ENCODE data around the gene MAP4K4.

The MAP4K4 gene

DNA sequence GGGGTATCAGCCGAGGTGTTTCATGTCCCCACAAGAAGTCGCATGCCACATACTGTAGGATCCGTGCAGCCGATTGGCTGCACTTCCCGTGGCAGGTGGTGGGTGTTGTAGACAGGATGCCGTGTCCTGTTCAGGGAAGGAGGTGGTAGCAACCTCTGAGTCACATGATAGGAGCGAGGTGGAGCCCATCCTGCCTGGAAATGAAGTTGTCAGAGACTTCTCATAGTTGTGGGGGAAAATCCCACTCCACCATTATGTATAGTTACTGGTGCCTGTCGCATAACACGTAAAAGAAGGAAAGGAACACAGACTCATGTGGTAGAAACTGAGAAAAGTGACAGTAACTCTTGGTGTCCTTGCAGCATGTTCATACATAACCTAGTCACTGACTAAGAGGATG, 202.9 kb downstream of the MAP4K4 start:
- TF ChIP-seq GATA3 (IDR thresholded peaks at IDR 0.05; ENCODE audit: low read depth, low read length) (no peak), GATA2 (IDR thresholded peaks at IDR 0.05; ENCODE audit: low read depth, low read length) (no peak)

GRCh38 chr2:101901241-101901640, 203.7 kb downstream of the MAP4K4 start:
- no peak for TF ChIP-seq GATA2 (IDR thresholded peaks at IDR 0.05; ENCODE audit: low read depth, low read length)
- TF ChIP-seq GATA3 (IDR thresholded peaks at IDR 0.05; ENCODE audit: low read depth, low read length): no peak

GRCh38 chr2:101902169-101902568, 204.7 kb downstream of the MAP4K4 start:
- no peak for TF ChIP-seq GATA3 (IDR thresholded peaks at IDR 0.05; ENCODE audit: low read depth, low read length)
- no peak for TF ChIP-seq GATA2 (IDR thresholded peaks at IDR 0.05; ENCODE audit: low read depth, low read length)

GRCh38 chr2:101904916-101905315, 207.4 kb downstream of the MAP4K4 start:
- no peak for TF ChIP-seq GATA2 (IDR thresholded peaks at IDR 0.05; ENCODE audit: low read depth, low read length)
- TF ChIP-seq GATA3 (IDR thresholded peaks at IDR 0.05; ENCODE audit: low read depth, low read length): no peak

DNA sequence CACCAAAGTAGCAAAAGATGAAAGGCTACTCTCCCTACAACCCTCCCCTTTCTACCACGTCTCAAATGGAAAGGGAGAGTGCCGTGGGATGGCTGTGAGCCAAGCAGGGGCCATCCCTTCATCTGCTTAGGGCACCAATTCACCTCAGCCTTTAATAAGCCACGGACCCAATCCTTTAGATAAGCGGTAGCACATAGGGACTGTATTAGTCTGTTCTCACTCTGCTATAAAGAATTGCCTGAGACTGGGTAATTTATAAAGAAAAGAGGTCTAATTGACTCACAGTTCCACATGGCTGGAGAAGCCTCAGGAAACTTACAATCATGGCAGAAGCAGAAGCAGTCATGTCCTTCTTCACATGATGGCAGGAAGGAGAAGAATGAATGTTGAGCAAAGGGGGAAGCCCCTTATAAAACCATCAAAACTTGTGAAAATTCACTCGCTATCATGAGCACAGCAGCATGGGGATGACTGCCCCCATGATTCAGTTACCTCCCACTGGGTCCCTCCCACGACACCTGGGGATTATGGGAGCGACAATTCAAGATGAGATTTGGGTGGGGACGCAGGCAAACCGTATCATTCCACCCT, 208.3 kb downstream of the MAP4K4 start:
- TF ChIP-seq GATA2 (IDR thresholded peaks at IDR 0.05; ENCODE audit: low read depth, low read length) (no peak), GATA3 (IDR thresholded peaks at IDR 0.05; ENCODE audit: low read depth, low read length) (no peak)

GRCh38 chr2:101909760-101910159, 212.3 kb downstream of the MAP4K4 start:
- TF ChIP-seq GATA2 (IDR thresholded peaks at IDR 0.05; ENCODE audit: low read depth, low read length) (no peak), GATA3 (IDR thresholded peaks at IDR 0.05; ENCODE audit: low read depth, low read length) (no peak)

- TF ChIP-seq GATA3 (IDR thresholded peaks at IDR 0.05; ENCODE audit: low read depth, low read length): no peak
- no peak for TF ChIP-seq GATA2 (IDR thresholded peaks at IDR 0.05; ENCODE audit: low read depth, low read length)
Observed at GRCh38 chr2:101912545-101912944, 215.0 kb downstream of the MAP4K4 start.

DNA sequence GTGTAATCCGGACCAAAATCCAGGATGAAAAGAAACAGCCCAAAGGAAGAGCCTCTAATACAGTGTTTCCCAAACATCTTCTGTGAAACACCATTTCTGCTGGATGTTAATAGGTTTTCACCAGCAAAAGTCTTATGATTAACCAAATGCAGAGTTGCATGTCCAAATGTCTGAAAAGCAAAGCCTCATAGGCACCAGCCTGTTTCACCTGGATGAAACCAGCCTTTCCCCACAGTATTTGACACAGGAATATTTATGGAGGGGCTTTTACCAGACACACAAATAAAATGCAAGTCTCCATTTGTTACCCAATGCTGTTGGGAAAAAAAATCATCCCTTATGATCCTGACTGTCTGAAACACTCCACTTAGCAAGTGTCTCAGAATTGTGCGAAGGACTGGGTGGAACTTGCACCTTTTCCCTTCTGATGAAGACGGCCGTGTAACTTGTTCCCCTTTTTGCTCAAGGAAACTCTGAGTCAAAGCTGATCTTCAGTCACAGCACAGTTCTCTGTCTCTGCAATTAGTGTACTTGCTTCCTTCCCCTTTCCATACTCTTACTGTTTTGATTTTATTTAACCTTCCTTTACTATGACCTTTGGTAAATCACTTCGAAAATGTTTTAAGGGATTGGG, 223.9 kb downstream of the MAP4K4 start:
- TF ChIP-seq GATA2 (IDR thresholded peaks at IDR 0.05; ENCODE audit: low read depth, low read length) (no peak), GATA3 (IDR thresholded peaks at IDR 0.05; ENCODE audit: low read depth, low read length) (no peak)

- TF ChIP-seq GATA2 (IDR thresholded peaks at IDR 0.05; ENCODE audit: low read depth, low read length) (no peak), GATA3 (IDR thresholded peaks at IDR 0.05; ENCODE audit: low read depth, low read length) (no peak)
Observed at GRCh38 chr2:101921953-101922325, 224.4 kb downstream of the MAP4K4 start.

GRCh38 chr2:101930019-101930418, 232.5 kb downstream of the MAP4K4 start:
- TF ChIP-seq GATA2 (IDR thresholded peaks at IDR 0.05; ENCODE audit: low read depth, low read length): no peak
- no peak for TF ChIP-seq GATA3 (IDR thresholded peaks at IDR 0.05; ENCODE audit: low read depth, low read length)

DNA sequence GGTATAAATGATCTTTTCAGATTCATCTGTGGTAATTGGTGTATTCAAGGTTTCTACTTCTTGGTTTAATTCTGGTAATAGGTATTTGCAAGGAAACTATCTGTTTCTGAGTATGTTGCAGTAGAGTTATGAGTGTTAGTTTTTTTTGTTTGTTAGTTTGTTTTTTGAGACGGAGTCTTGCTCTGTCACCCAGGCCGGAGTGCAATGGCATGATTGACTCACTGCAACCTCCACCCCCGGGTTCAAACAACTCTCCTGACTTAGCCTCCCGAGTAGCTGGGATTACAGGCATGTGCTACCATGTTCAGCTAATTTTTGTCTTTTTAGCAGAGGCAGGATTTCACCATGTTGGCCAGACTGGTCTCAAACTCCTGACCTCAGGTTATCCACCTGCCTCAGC, 233.3 kb downstream of the MAP4K4 start:
- TF ChIP-seq GATA3 (IDR thresholded peaks at IDR 0.05; ENCODE audit: low read depth, low read length): no peak
- TF ChIP-seq GATA2 (IDR thresholded peaks at IDR 0.05; ENCODE audit: low read depth, low read length): no peak

DNA sequence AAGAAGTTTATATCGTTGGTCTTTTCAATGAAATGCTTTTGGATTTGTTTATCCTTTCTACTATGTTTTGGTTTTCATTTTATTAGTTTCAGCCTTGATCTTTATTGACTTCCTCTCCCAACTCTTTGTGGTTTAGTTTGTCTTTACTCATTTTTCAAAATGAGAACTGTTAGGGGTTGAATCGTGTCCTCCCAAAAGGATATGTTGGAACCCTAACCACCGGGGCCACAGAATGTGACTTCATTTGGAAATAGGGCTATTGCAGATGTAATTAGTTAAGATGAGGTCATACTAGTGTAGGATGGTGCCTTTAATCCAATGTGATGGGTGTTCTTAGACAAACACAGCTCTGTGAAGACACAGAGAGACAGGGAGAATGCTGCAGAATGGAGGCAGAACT, 233.9 kb downstream of the MAP4K4 start:
- no peak for TF ChIP-seq GATA3 (IDR thresholded peaks at IDR 0.05; ENCODE audit: low read depth, low read length)
- TF ChIP-seq GATA2 (IDR thresholded peaks at IDR 0.05; ENCODE audit: low read depth, low read length): no peak

- TF ChIP-seq GATA2 (IDR thresholded peaks at IDR 0.05; ENCODE audit: low read depth, low read length) (no peak), GATA3 (IDR thresholded peaks at IDR 0.05; ENCODE audit: low read depth, low read length) (no peak)
Observed at GRCh38 chr2:101942851-101943250, 245.3 kb downstream of the MAP4K4 start.

Measured in SH-SY5Y (cell line).